HepG2 (cell line): ENCODE data around the gene WDR45B. TPM values are rescaled to one million over a fixed set of nuclear protein-coding genes. Genes with fewer than 3 reads are reported as not detected.

ENCODE experiments used
- CCAR2 ChIP-seq: fragments of 200-400 bp; formaldehyde crosslinking; optimal IDR thresholded peaks from 2 replicates; pipeline ENCODE3; 2018; ENCODE audit warnings: low read depth, mild to moderate bottlenecking, low read length, moderate library complexity
- FOXA3 ChIP-seq: IDR thresholded peaks from 2 replicates; pipeline ENCODE4 v1.6.1; 2016; ENCODE audit warnings: missing genetic modification reagents, missing compliant biosample characterization
- FOXO1 ChIP-seq: sonication (generic); formaldehyde crosslinking; IDR thresholded peaks from 2 replicates; pipeline ENCODE4 v1.4.0; 2020; ENCODE audit warnings: missing genetic modification reagents
- GMEB1 ChIP-seq: sonication (generic); formaldehyde crosslinking; IDR thresholded peaks from 2 replicates; pipeline ENCODE4 v1.5.1; 2020; ENCODE audit warnings: missing genetic modification reagents, mild to moderate bottlenecking, borderline replicate concordance
- KDM5B ChIP-seq: sonication (generic); formaldehyde crosslinking; IDR thresholded peaks from 2 replicates; pipeline ENCODE4 v1.4.0; 2020; ENCODE audit warnings: missing genetic modification reagents, mild to moderate bottlenecking, borderline replicate concordance
- PBX2 ChIP-seq: IDR thresholded peaks from 2 replicates; pipeline ENCODE4 v1.6.1; 2016; ENCODE audit warnings: control low read depth
- RAD21 ChIP-seq: fragments of 450-650 bp; formaldehyde crosslinking; IDR thresholded peaks from 2 replicates; pipeline ENCODE4 v1.5.0; 2020; ENCODE audit warnings: mild to moderate bottlenecking
- RARA ChIP-seq: IDR thresholded peaks from 2 replicates; pipeline ENCODE4 v1.6.1; 2016; ENCODE audit warnings: missing genetic modification reagents, missing compliant biosample characterization
- SAP130 ChIP-seq: IDR thresholded peaks from 2 replicates; pipeline ENCODE4 v1.6.1; 2016; ENCODE audit warnings: low read depth
- SMARCC2 ChIP-seq: fragments of 450-650 bp; IDR thresholded peaks from 2 replicates; pipeline ENCODE4 v1.6.1; 2017; ENCODE audit warnings: antibody characterized with exemption, mild to moderate bottlenecking
- SNAI1 ChIP-seq: sonication (generic); formaldehyde crosslinking; IDR thresholded peaks from 2 replicates; pipeline ENCODE4 v1.5.0; 2020; ENCODE audit warnings: mild to moderate bottlenecking, missing genetic modification reagents, borderline replicate concordance
- SOX6 ChIP-seq, 2 experiments: fragments of 450-650 bp in 1 of 2; sonication (generic) in 1 of 2; formaldehyde crosslinking in 1 of 2; IDR thresholded peaks; 2 replicates each; pipeline versions ENCODE4 v1.4.0 to v1.6.1; 2017 to 2020; ENCODE audit warnings: antibody characterized with exemption in 1 of 2, mild to moderate bottlenecking in 1 of 2, missing genetic modification reagents in 1 of 2
- SRSF9 ChIP-seq: fragments of 200-400 bp; formaldehyde crosslinking; IDR thresholded peaks from 2 replicates; pipeline ENCODE4 v1.6.1; 2018; ENCODE audit warnings: borderline replicate concordance, mild to moderate bottlenecking, low read depth, low read length; ENCODE audit not compliant: insufficient read depth, poor library complexity, severe bottlenecking
- SUZ12 ChIP-seq: fragments of 150-350 bp; IDR thresholded peaks from 2 replicates; pipeline ENCODE4 v1.6.1; 2014; ENCODE audit warnings: low read depth, low read length
- TCF7 ChIP-seq: sonication (generic); IDR thresholded peaks from 2 replicates; pipeline ENCODE4 v1.6.1; 2016; ENCODE audit warnings: antibody characterized with exemption, low read depth
- ZNF276 ChIP-seq: sonication (generic); formaldehyde crosslinking; IDR thresholded peaks from 2 replicates; pipeline ENCODE4 v1.4.0; 2020; ENCODE audit warnings: mild to moderate bottlenecking, low read depth, missing genetic modification reagents
- ZNF343 ChIP-seq: sonication (generic); formaldehyde crosslinking; IDR thresholded peaks from 2 replicates; pipeline ENCODE4 v1.4.0; 2020; ENCODE audit warnings: mild to moderate bottlenecking, missing genetic modification reagents
- ZNF430 ChIP-seq: sonication (generic); formaldehyde crosslinking; IDR thresholded peaks from 2 replicates; pipeline ENCODE4 v1.9.0; 2021; ENCODE audit warnings: mild to moderate bottlenecking, missing genetic modification reagents
- ZNF446 ChIP-seq: sonication (generic); formaldehyde crosslinking; IDR thresholded peaks from 2 replicates; pipeline ENCODE4 v1.5.0; 2020; ENCODE audit warnings: mild to moderate bottlenecking, missing genetic modification reagents
- ZNF503 ChIP-seq: sonication (generic); formaldehyde crosslinking; IDR thresholded peaks from 2 replicates; pipeline ENCODE4 v1.4.0; 2020; ENCODE audit warnings: missing genetic modification reagents
- ZNF678 ChIP-seq: sonication (generic); formaldehyde crosslinking; IDR thresholded peaks from 2 replicates; pipeline ENCODE4 v1.4.0; 2020; ENCODE audit warnings: mild to moderate bottlenecking, missing genetic modification reagents
- ZNF720 ChIP-seq: sonication (generic); formaldehyde crosslinking; IDR thresholded peaks from 2 replicates; pipeline ENCODE4 v1.4.0; 2020; ENCODE audit warnings: missing genetic modification reagents
- ZSCAN12 ChIP-seq: sonication (generic); formaldehyde crosslinking; IDR thresholded peaks from 2 replicates; pipeline ENCODE4 v1.9.0; 2021; ENCODE audit warnings: mild to moderate bottlenecking, missing genetic modification reagents
- polyA plus RNA-seq, 8 experiments: library from polyadenylated mRNA; depleted of rRNA in 3 of 8; stranded (reverse) in 7 of 8; unstranded in 1 of 8; fragments of >200 nt; fragmentation: Illumina TruSeq in 4 of 8; extraction: Trizol in 4 of 8; gene quantifications; 2 replicates each; pipeline versions ENCODE4 v1.2.1 to v1.2.3, GENCODE V29; 2011 to 2016; ENCODE audit warnings: low read depth in 4 of 8, missing spikeins in 1 of 8, mixed read lengths in 1 of 8; ENCODE audit not compliant: insufficient read depth in 1 of 8
- total RNA-seq, 5 experiments: library from RNA; depleted of rRNA; stranded (reverse); fragments of >200 nt; fragmentation: Illumina TruSeq; extraction: Trizol; gene quantifications; 2 replicates each; pipeline ENCODE4 v1.2.3, GENCODE V29; 2016; ENCODE audit warnings: low read depth in 1 of 5

WDR45B gene
- total and polyA plus RNA-seq, 2 of the 13 experiments (the other 11 are each of a cell fraction or from before 2014, with no cell fraction given) = 86.2 to 155 TPM

- TF ChIP-seq ZNF503 (CRISPR knock-in tag) (peak; percentile 61; the same call in 1 of the 2 replicates), SAP130 (peak; percentile 63), ZNF446 (CRISPR knock-in tag) (no peak), SMARCC2 (no peak), ZNF720 (no peak), CCAR2 (no peak), FOXA3 (CRISPR knock-in tag) (peak; percentile 74), SRSF9 (no peak), TCF7 (peak; percentile 67), SNAI1 (CRISPR knock-in tag) (no peak), FOXO1 (CRISPR knock-in tag) (peak; percentile 22; the same call in 1 of the 2 replicates), ZSCAN12 (no peak), GMEB1 (CRISPR knock-in tag) (no peak; the same call in 1 of the 2 replicates), KDM5B (CRISPR knock-in tag) (no peak), PBX2 (CRISPR knock-in tag) (0 out of 2 replicates have a peak, but pooled peaks have one; percentile 10), ZNF343 (no peak), ZNF276 (CRISPR knock-in tag) (no peak), RAD21 (no peak), SOX6 (IDR thresholded peaks at IDR 0.05) (no peak), SOX6 (CRISPR knock-in tag; IDR thresholded peaks at IDR 0.05) (peak; percentile 62), ZNF430 (CRISPR knock-in tag) (no peak), RARA (peak; percentile 36; the same call in 1 of the 2 replicates), SUZ12 (no peak), ZNF678 (no peak)
Observed at GRCh38 chr17:82636626-82637598, 11.3 kb downstream of the WDR45B start (continued).
